ENCODE data around the gene METTL25B. TPM values are rescaled to one million over a fixed set of nuclear protein-coding genes. Genes with fewer than 3 reads are reported as not detected.
"Not testable (repeated sequence)": the region's sequence is repeated elsewhere in the genome, so short reads cannot be mapped to it uniquely, and the experiment has no call there.

METTL25B gene
- total and polyA plus RNA-seq, 5 experiments from 2014 or later, result 2.3 to 39.3 (median 6.7) TPM

DNA sequence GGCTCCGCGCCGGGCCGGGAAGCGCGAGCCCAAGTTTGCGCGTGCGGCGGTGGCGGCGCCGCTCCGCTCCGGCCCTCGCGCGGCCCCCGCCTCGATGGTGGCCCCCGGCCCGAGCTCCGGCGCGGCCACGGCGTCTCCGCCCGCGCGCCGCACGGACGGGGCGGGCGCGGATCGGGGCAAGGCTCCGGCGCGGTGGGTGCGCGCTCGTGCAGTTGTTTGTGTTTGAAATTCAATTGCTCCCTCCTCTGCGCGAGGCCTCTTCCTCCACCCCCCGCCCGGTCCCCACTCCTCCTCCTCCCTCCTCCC lies 23.1 kb downstream of the METTL25B start, which contains the start of gene HDGF:
TSS of gene HDGF (minus strand) at position 225 of the 306 bp plus-strand sequence. CDS start 246 bp downstream, outside the sequence.
- Mint-ChIP-seq H3K27me3 (no peaks in the 10 kb centered on the region), H3K36me3 (no peaks in the 10 kb centered on the region), H3K27ac (peak within 1 kb of the TSS; percentile 86 to 97 (median 94)), H3K4me1 (peaks cover 32 to 64% (median 56%) of the 10 kb centered on the region in 4 donors), H3K4me3 (peak within 1 kb of the TSS; percentile 86 to 97 (median 93)), H3K9me3 (no peaks in the 10 kb centered on the region)
- ATAC-seq (no peak), DNase-seq (no peak)
- POLR2A ChIA-PET, result interaction anchor here (0.6 to 4.4 kb wide), 13 partner anchors 10 to 250 kb away, joined by 3 to 70 read pairs (median 6); partner anchors contain the start of genes ISG20L2, MEF2D, METTL25B and MRPL24

DNA sequence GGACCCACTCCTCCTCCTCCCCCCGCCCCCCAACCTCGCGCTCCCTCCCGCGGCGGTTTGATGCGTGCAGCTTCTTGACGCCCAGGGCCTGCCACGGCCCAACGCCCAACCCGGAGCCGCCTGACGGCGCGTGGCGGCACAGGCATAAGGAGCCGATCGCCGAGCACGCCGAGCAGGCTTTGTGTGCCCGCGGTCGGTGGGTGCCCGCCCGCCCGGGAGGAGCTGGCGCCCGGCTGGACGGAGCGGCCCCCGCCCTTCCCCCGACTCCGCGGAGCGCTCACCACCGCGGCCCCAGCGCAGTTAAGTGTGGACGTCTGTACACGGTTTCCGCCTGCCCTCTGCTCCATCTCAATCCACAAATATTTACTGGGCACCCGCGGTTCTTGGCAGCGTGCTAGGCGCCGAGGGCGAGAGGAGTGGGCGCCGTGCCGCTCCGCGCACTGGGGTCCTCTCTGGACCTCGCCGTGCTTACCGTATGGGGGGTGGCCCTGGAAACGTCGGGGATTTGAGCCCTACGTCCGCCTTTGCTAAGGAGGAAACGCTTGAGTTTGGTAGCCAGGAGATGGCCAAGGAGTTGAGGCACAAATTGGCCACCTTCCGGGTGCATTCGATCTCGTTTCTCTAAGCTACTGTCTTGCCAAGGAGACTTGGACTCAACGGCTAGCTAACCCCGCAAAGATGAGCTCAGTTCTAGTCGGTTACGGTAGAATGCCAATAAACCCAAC lies 23.6 kb downstream of the METTL25B start:
- peak; percentile 85 to 98 (median 94) for DNase-seq
- ATAC-seq, result peak; percentile 78 to 86
- Mint-ChIP-seq H3K27me3 (no peaks in the 10 kb centered on the region), H3K36me3 (no peaks in the 10 kb centered on the region), H3K4me3 (peak overlapping the region; percentile 86 to 94 (median 90)), H3K4me1 (peaks cover 32 to 60% (median 50%) of the 10 kb centered on the region in 4 donors), H3K9me3 (no peaks in the 10 kb centered on the region), H3K27ac (peak overlapping the region; percentile 82 to 94 (median 94))
- POLR2A ChIA-PET, result interaction anchor here (0.6 to 4.4 kb wide), 15 partner anchors 9 to 1032 kb away, joined by 3 to 70 read pairs (median 5); partner anchors contain the start of genes ISG20L2, MEF2D, METTL25B and MRPL24

DNA sequence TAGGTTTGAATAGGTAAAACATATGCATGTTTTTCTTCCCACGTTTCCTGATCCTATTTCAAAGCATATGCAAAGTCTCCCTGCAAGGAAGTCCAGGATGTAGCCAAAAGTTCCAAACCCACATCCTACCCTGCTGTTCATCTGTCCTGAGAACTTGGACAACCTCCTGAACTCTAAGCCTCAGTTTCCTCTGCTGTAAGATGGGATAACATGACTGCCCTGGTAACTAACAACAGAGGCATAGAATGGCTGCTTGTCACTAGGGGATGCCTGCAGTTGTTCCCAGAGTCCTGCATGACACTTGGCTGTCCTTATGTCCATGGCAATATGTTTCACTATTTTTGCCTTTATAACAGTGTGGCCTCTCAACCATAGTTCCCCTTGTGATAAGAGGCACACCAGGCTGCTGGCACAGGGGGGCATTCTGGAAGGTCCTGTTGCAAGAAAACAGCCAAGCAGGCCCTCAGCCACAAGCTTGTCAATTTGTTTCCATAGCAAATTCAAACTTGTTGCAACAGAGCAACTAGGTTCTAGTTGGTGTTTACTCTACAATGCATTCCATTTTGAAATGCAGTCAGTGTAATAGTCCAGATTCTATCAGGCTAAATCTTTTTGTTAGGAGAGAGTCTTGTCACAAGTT lies 24.7 kb downstream of the METTL25B start:
- H3K27ac Mint-ChIP-seq, result peak overlapping the region in 9 of 10 donors; percentile 51 to 94 (median 93)
- H3K4me3 Mint-ChIP-seq, result peak overlapping the region; percentile 61 to 94 (median 90)
- ATAC-seq (no peak), DNase-seq (no peak)
- H3K27me3 Mint-ChIP-seq, result no peaks in the 10 kb centered on the region
- no peaks in the 10 kb centered on the region for H3K36me3 Mint-ChIP-seq
- POLR2A ChIA-PET, result interaction anchor here (1.0 to 4.4 kb wide), 4 partner anchors 11 to 25 kb away, joined by 3 to 70 read pairs (median 52); partner anchors contain the start of genes ISG20L2, METTL25B, MRPL24 and PRCC
- no peaks in the 10 kb centered on the region for H3K9me3 Mint-ChIP-seq
- H3K4me1 Mint-ChIP-seq, result peaks cover 24 to 52% (median 42%) of the 10 kb centered on the region in 4 donors

DNA sequence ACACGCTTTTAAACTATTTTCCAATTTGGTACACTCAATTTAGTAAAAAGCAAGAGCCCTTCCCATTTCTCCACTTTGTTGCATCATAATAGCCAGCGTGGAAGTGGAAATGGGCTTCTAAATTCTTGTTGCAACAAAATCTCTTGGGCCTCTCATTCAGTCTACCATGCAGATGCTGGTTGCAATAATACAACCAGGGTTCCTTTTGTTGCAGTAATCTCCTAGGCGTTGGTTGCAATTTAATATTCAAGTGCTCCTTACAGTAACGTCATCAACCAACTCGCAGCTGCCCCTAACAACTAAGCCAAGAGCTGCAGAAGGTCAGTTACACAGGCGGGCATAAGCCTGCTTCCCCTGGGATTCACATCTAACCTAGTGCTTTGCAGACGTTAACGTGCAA lies 25.9 kb downstream of the METTL25B start:
- ATAC-seq (no peak), DNase-seq (no peak)
- no peaks in the 10 kb centered on the region for H3K27me3 Mint-ChIP-seq
- H3K36me3 Mint-ChIP-seq, result no peaks in the 10 kb centered on the region
- H3K27ac Mint-ChIP-seq, result no peak overlapping the region
- peak overlapping the region in 1 of 10 donors; percentile 62 for H3K4me3 Mint-ChIP-seq
- POLR2A ChIA-PET, result interaction anchor here (1.4 kb wide), 1 partner anchor 12 kb away, joined by 3 read pairs; no protein-coding TSS in a partner anchor
- no peaks in the 10 kb centered on the region for H3K9me3 Mint-ChIP-seq
- H3K4me1 Mint-ChIP-seq, result peaks cover 17 to 39% (median 29%) of the 10 kb centered on the region in 4 donors

DNA sequence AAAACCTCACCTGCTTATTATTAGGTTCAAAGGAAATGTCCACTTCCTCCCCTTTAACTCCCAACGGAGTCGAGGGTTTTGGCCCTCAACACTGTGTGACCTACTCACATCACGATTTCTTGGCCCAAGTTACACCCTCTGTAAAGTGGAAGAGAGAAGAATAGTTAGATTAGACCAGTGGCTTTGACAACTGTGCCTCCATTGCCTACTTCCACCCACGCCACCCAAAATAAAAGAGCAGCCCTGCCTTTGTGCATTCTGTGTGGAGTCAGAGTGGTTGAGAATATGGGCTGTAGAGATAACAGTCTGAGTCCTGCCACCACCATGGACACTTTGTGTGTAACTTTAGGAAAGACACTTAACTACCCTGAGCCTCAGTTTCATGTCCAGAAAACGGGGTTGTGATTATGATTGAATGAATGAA lies 27.3 kb downstream of the METTL25B start:
- Mint-ChIP-seq H3K27me3 (no peaks in the 10 kb centered on the region), H3K4me3 (peak overlapping the region in 1 of 10 donors; percentile 18), H3K4me1 (peaks cover 10 to 26% (median 16%) of the 10 kb centered on the region in 4 donors), H3K27ac (peak overlapping the region in 1 of 10 donors; percentile 65), H3K36me3 (no peaks in the 10 kb centered on the region), H3K9me3 (no peaks in the 10 kb centered on the region)
- ATAC-seq (no peak), DNase-seq (no peak)
- POLR2A ChIA-PET, result interaction anchor here (0.5 to 1.8 kb wide), 6 partner anchors 8 to 36 kb away, joined by 3 to 6 read pairs (median 4); partner anchors contain the start of genes MRPL24 and PRCC

DNA sequence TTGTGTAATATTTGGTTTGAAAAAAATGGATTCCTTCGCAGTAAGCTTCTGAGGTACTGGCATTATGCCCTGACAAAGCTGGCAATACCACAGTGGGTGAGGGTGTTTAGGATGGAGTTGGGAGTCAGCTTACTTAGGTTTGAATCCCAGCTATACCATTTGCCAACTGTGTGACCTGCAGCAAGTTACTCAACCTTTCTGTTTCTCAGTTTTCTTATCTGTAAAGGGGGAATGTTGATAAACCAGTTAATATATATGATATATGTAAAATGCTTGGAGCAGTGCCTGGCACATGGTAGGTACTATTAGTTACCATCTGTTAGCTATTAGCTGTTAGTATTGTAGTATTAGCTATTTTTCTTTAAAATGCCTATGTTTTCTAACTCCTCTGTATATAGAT lies 28.1 kb downstream of the METTL25B start:
- DNase-seq (no peak), ATAC-seq (no peak)
- POLR2A ChIA-PET, result interaction anchor here (0.7 to 1.8 kb wide), 8 partner anchors 9 to 137 kb away, joined by 3 to 6 read pairs (median 4); partner anchors contain the start of genes MRPL24 and PRCC
- Mint-ChIP-seq H3K27ac (no peak overlapping the region), H3K4me3 (no peak overlapping the region), H3K27me3 (no peaks in the 10 kb centered on the region), H3K4me1 (peaks cover 7 to 24% (median 15%) of the 10 kb centered on the region in 4 donors), H3K9me3 (no peaks in the 10 kb centered on the region), H3K36me3 (no peaks in the 10 kb centered on the region)

DNA sequence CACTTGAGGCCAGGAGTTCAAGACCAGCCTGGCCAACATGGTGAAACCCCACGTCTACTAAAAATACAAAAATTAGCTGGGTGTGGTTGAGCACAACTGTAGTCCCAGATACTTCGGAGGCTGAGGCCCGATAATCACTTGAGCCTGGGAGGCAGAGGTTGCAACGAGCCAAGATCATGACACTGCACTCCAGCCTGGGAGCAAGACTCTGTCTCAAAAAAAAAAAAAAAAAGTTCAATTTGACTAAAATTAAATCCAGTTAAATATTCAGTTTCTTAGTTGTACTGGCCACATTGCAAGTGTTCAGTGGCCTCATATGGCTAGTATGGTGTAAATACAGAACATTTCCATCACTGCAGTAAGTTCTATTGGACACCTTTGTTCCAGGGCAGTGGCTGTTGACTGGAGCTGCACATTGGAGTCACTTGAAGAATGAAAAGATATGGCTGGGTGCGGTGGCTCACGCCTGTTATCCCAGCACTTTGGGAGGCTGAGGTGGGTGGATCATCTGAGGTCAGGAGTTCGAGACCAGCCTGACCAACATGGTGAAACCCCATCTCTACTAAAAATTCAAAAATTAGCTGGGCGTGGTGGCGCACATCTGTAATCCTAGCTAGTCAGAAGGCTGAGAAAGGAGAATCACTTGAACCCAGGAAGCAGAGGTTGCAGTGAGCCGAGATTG lies 29.4 kb downstream of the METTL25B start:
- not testable (repeated sequence) for H3K9me3 Mint-ChIP-seq, H3K27me3 Mint-ChIP-seq, H3K4me3 Mint-ChIP-seq, DNase-seq, H3K36me3 Mint-ChIP-seq, ATAC-seq, H3K27ac Mint-ChIP-seq
- POLR2A ChIA-PET, result interaction anchor here (1.0 to 1.8 kb wide), 2 partner anchors 9 kb away, joined by 3 to 6 read pairs; partner anchors contain the start of gene PRCC
- peaks cover 4 to 16% (median 12%) of the 10 kb centered on the region in 4 donors for H3K4me1 Mint-ChIP-seq

DNA sequence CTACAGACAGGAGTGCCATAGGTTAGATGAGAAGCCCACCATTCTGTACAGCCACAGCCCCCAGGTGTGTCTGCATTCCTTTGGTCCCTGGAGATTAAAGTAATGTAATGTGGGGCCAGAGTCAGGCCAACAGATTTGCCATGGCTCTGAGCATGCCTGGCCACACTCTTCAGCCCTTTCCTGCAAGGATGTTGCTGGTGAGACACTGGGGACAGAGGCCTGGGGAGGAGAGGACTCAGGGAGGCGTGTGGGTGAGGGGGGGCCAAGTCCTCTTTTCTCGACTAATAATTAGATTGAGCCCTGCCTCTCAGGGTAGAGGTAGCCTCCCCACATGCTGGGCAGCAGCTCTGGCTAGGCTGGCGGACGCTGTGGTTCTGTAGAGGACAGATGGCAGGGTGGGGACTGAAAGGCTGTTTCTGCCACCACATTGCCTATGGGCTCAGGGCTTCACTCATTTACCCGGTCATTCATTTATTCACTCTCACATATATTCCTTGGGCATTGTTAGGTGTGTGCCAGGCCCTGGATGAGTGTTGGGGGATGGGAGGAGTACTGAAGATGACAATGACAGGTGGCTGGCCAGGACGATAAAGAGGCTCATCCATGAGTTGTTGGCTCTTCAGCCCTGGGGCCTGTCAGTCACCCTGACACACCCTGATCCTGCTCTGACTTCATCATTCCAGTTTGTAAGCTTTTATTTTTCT lies 32.0 kb downstream of the METTL25B start:
- Mint-ChIP-seq H3K36me3 (no peaks in the 10 kb centered on the region), H3K27me3 (no peaks in the 10 kb centered on the region), H3K4me3 (no peak overlapping the region), H3K9me3 (no peaks in the 10 kb centered on the region), H3K4me1 (peaks cover 0 to 3% (median 3%) of the 10 kb centered on the region in 4 donors), H3K27ac (no peak overlapping the region)
- POLR2A ChIA-PET, result interaction anchor here (0.8 kb wide), 1 partner anchor 8 kb away, joined by 3 read pairs; no protein-coding TSS in a partner anchor
- no peak for ATAC-seq
- no peak for DNase-seq

DNA sequence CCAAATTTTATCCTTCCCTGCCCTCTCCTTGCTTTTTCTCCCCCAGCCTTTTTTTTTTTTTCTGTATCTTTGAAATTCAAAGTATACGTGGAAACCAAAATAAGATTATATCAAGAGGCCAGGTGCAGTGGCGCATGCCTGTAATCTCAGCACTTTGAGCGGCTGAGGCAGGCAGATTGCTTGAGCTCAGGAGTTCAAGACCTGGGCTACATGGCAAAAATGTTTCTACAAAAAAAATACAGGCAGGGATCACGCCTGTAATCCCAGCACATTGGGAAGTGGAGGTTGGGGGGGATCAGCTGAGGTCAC lies 32.5 kb downstream of the METTL25B start:
- ATAC-seq, result no peak
- Mint-ChIP-seq H3K4me3 (no peak overlapping the region), H3K4me1 (peaks cover 0 to 3% (median under 1%) of the 10 kb centered on the region in 4 donors), H3K27me3 (no peaks in the 10 kb centered on the region), H3K27ac (no peak overlapping the region), H3K9me3 (no peaks in the 10 kb centered on the region), H3K36me3 (no peaks in the 10 kb centered on the region)
- POLR2A ChIA-PET, result interaction anchor here (0.8 kb wide), 1 partner anchor 9 kb away, joined by 3 read pairs; no protein-coding TSS in a partner anchor
- DNase-seq, result no peak

DNA sequence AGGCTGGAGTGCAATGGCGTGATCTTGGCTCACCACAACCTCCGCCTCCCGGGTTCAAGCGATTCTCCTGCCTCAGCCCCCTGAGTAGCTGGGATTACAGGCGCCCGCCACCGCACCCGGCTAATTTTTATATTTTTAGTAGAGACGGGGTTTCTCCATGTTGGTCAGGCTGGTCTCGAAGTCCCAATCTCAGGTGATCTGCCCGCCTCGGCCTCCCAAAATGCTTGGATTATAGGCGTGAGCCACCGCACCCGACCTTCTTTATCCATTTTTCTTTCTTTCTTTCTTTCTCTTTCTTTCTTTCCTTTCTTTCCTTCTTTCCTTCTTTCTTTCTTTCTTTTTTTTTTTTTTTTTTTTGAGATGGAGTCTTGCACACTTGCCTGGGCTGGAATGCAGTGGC lies 36.9 kb downstream of the METTL25B start:
- H3K27me3 Mint-ChIP-seq, H3K9me3 Mint-ChIP-seq, H3K4me3 Mint-ChIP-seq, H3K27ac Mint-ChIP-seq, ATAC-seq, H3K36me3 Mint-ChIP-seq, DNase-seq: not testable (repeated sequence)
- POLR2A ChIA-PET, result interaction anchor here (0.7 to 4.6 kb wide), 6 partner anchors 13 to 548 kb away, joined by 3 to 104 read pairs (median 9); partner anchors contain the start of genes HDGF, ISG20L2, METTL25B and MRPL24
- peaks cover 16 to 24% (median 19%) of the 10 kb centered on the region in 4 donors for H3K4me1 Mint-ChIP-seq

DNA sequence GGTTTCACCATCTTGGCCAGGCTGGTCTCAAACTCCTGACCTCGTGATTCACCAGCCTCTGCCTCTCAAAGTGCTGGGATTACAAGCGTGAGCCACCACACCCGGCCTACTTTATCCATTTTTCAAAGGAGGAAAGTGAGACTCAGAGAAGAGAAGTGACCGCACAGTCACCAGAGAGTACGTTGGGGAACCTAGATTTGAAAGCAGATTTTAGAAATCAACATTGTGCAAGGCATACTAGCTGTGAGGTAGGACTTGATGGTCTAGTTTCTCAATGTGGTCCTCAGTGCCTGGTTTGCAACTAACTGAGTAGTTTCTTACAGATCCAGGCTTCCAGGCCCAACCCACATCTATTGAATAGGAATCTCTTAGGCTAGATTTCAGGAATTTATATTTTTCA lies 37.4 kb downstream of the METTL25B start:
- no peak for DNase-seq
- POLR2A ChIA-PET, result interaction anchor here (1.5 to 4.6 kb wide), 4 partner anchors 9 to 37 kb away, joined by 5 to 104 read pairs (median 32); partner anchors contain the start of genes HDGF, ISG20L2, METTL25B and MRPL24
- Mint-ChIP-seq H3K27me3 (no peaks in the 10 kb centered on the region), H3K36me3 (peaks cover 0 to 12% (median 2%) of the 10 kb centered on the region in 3 donors), H3K4me1 (peaks cover 17 to 29% (median 24%) of the 10 kb centered on the region in 4 donors), H3K27ac (peak overlapping the region in 1 of 10 donors; percentile 24), H3K9me3 (no peaks in the 10 kb centered on the region), H3K4me3 (no peak overlapping the region)
- no peak for ATAC-seq

Data from naive thymus-derived CD8-positive, alpha-beta T cell (primary cell).